ENCODE data around the gene ZNF668. TPM values are rescaled to one million over a fixed set of nuclear protein-coding genes. Genes with fewer than 3 reads are reported as not detected.

The ZNF668 gene
- total RNA-seq, 4 donors from 2014 or later = 15.5 to 20.3 (median 16.7) TPM

DNA sequence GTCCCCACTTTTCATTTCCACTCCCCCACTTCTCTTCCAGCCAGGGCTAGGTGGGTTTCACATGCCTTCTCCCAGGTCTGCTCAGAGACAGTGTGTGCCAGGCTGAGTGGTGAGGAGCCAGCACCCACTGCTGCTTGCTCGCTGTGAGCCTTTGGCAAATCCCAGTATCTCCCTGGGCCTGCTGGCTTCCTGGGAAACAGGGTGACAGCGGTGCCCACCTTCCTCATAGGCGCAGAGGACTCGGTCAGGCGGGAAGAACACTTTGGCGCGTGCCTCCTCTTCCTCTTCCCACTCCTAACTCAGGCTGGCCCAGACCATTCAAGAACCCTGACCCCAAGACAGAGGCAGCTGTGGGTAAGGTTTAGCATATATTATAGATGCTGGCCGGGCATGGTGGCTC lies 15.2 kb upstream of the ZNF668 start:
- DNase-seq (ENCODE audit: low spot score in 2 of 2) = no peak
- H3K4me3 ChIP-seq = no peak overlapping the region
- H3K36me3 ChIP-seq = peaks cover 0 to 75% (median 0%) of the 10 kb centered on the region in 3 donors
- H3K27ac ChIP-seq = no peak overlapping the region
- H3K4me1 ChIP-seq = peaks cover 0 to 17% (median 11%) of the 10 kb centered on the region in 4 donors
- TF ChIP-seq POLR2A (IDR thresholded peaks at IDR 0.05) (no peak), EP300 (IDR thresholded peaks at IDR 0.05) (no peak)
- TF ChIP-seq, protein P1, sequence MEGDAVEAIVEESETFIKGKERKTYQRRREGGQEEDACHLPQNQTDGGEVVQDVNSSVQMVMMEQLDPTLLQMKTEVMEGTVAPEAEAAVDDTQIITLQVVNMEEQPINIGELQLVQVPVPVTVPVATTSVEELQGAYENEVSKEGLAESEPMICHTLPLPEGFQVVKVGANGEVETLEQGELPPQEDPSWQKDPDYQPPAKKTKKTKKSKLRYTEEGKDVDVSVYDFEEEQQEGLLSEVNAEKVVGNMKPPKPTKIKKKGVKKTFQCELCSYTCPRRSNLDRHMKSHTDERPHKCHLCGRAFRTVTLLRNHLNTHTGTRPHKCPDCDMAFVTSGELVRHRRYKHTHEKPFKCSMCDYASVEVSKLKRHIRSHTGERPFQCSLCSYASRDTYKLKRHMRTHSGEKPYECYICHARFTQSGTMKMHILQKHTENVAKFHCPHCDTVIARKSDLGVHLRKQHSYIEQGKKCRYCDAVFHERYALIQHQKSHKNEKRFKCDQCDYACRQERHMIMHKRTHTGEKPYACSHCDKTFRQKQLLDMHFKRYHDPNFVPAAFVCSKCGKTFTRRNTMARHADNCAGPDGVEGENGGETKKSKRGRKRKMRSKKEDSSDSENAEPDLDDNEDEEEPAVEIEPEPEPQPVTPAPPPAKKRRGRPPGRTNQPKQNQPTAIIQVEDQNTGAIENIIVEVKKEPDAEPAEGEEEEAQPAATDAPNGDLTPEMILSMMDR (IDR thresholded peaks at IDR 0.05) = no peak
- WGBS, 2 donors = 93 to 95% methylated on average over 7 to 8 of the region's 8 CpGs
- H3K9me3 ChIP-seq = no peaks in the 10 kb centered on the region
- no peaks in the 10 kb centered on the region for H3K27me3 ChIP-seq

DNA sequence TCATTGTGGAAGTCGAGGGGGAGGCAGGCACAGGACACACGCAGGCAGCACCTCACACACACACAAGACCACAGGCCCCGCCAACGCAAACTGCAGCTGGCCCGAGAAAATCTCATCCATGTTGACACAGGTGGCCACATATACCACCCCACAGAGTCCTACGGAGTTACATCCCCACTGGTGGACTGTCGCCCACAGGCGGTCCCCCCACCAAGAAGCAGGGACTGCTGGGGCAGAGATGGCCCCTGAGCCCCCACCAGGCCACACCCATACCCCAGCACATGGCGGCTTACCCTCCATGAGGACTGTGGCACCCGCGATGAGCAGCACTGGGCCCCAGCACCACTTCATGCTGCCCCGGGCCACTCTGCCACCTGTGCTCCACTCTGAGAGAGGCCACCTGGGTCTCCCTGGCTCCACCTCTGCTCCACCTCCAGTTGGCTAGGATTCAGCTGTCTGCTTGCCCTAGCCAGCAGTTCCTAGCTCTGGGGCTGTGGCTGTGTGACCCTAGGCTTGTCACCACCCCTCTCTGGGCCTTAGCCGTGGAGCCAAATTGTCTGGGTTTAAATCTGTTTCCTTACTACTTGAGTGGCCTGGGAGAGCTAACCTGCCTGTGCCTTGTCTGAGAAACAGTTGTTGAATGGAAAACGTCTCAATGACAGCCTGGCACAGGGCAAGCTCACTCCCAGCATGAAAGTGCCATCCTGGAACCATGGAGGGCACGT lies 14.6 kb upstream of the ZNF668 start, which contains the start of gene PRSS53:
Gene PRSS53 (minus strand): TSS at position 485 of the 725 bp plus-strand sequence. CDS start 134 bp downstream, at position 351.
- H3K36me3 ChIP-seq = peaks cover 0 to 81% (median 0%) of the 10 kb centered on the region in 3 donors
- H3K4me1 ChIP-seq = peaks cover 0 to 13% (median 8%) of the 10 kb centered on the region in 4 donors
- H3K4me3 ChIP-seq = no peak within 1 kb of the TSS
- no peak for DNase-seq (ENCODE audit: low spot score in 2 of 2)
- 71 to 79% methylated on average over 14 to 15 of the region's 15 CpGs for WGBS, 2 donors
- TF ChIP-seq POLR2A (IDR thresholded peaks at IDR 0.05) (no peak), EP300 (IDR thresholded peaks at IDR 0.05) (no peak)
- TF ChIP-seq, protein P1 (IDR thresholded peaks at IDR 0.05) = no peak
- no peaks in the 10 kb centered on the region for H3K27me3 ChIP-seq
- H3K27ac ChIP-seq = no peak within 1 kb of the TSS
- H3K9me3 ChIP-seq = no peaks in the 10 kb centered on the region

DNA sequence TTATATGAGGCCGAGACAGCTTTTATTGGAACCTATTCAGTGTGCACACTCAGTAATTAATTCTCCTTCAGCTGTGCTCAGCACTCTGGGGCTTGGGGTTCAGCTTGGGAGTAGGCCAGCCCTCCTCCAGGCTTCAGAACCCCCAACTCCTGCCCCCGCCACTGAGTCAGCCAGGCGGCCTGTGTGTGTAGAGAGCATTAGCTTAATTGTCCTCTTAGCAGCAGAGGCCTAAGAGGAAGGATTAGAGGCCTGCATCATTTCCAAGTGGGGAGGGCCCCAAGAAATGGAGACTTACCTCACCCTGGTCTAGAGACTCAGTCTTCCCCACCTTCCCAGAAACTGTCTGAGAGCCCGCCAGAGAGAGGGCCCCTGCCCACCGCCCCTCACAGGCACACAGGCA lies 13.9 kb upstream of the ZNF668 start:
- H3K9me3 ChIP-seq = no peaks in the 10 kb centered on the region
- WGBS, 2 donors = 69 to 74% methylated on average over 5 of the region's 5 CpGs
- no peak overlapping the region for H3K27ac ChIP-seq
- peaks cover 0 to 6% (median 2%) of the 10 kb centered on the region in 4 donors for H3K4me1 ChIP-seq
- no peak overlapping the region for H3K4me3 ChIP-seq
- no peak for DNase-seq (ENCODE audit: low spot score in 2 of 2)
- TF ChIP-seq EP300 (IDR thresholded peaks at IDR 0.05) = no peak
- peaks cover 0 to 88% (median 0%) of the 10 kb centered on the region in 3 donors for H3K36me3 ChIP-seq
- H3K27me3 ChIP-seq = no peaks in the 10 kb centered on the region

DNA sequence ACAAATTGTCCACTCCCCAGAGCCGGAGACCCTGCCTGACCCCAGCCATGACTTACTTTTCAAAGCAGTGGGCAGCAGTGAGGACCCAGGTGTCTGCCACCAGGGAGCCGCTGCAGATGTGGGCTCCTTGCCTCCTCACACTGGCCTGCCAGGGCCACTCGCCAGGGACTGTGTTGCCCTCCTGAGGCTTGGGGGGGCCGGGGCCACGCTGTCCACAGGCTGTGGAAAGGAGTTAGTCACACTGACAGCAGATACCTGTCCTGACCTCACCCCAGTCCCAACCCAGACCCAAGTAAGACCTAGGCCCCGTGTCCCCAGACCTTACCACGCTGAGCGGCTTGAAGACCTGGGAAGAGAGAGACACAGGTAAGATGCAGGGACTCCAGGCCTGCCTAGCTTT lies 13.4 kb upstream of the ZNF668 start:
- WGBS, 2 donors = 66 to 87% methylated on average over 7 to 8 of the region's 8 CpGs
- no peak for TF ChIP-seq EP300 (IDR thresholded peaks at IDR 0.05)
- TF ChIP-seq POLR2A (IDR thresholded peaks at IDR 0.05) = no peak
- TF ChIP-seq, protein P1 (IDR thresholded peaks at IDR 0.05) = no peak
- H3K36me3 ChIP-seq = peaks cover 0 to 93% (median 0%) of the 10 kb centered on the region in 3 donors

DNA sequence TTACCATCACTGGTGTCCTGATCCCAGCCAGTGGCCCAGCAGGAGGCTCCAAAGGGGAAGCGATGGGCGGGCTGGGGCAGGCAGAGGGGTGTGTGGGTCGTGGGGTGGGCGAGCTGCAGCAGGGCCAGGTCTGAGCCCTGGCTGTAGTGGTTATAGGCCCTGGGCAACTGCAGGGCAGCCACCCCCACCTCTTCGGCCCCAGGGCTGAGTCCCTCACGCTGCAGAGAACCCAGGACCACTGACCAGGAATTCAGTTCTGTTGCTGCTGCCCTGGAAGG lies 12.5 kb upstream of the ZNF668 start:
- no peaks in the 10 kb centered on the region for H3K27me3 ChIP-seq
- WGBS, 2 donors = 83 to 88% methylated on average over 6 of the region's 6 CpGs

More for the DNA sequence above, 13.4 kb upstream of the ZNF668 start:
- Histone ChIP-seq H3K9me3 (no peaks in the 10 kb centered on the region), H3K27me3 (no peaks in the 10 kb centered on the region), H3K4me3 (no peak overlapping the region), H3K27ac (no peak overlapping the region), H3K4me1 (peaks cover 0 to 6% (median 0%) of the 10 kb centered on the region in 4 donors)
- DNase-seq (ENCODE audit: low spot score in 2 of 2) = no peak

More for the DNA sequence above, 12.5 kb upstream of the ZNF668 start:
- no peak overlapping the region for H3K4me3 ChIP-seq
- peaks cover 0 to 14% (median 0%) of the 10 kb centered on the region in 4 donors for H3K4me1 ChIP-seq
- H3K9me3 ChIP-seq = no peaks in the 10 kb centered on the region
- H3K36me3 ChIP-seq = peaks cover 0 to 98% (median 0%) of the 10 kb centered on the region in 3 donors
- TF ChIP-seq, protein P1 (IDR thresholded peaks at IDR 0.05) = no peak
- TF ChIP-seq EP300 (IDR thresholded peaks at IDR 0.05) = no peak
- no peak for TF ChIP-seq POLR2A (IDR thresholded peaks at IDR 0.05)
- H3K27ac ChIP-seq = no peak overlapping the region
- DNase-seq (ENCODE audit: low spot score in 2 of 2) = no peak
